Islet of Langerhans (tissue), 1 donor: ENCODE results near the gene FGF19.

ENCODE experiments used
- FAIRE-seq: peaks from one replicate; lab custom pipeline; 2011; peaks lifted over from hg19 to GRCh38; lab: Jason Lieb, UNC

FGF19 gene

DNA sequence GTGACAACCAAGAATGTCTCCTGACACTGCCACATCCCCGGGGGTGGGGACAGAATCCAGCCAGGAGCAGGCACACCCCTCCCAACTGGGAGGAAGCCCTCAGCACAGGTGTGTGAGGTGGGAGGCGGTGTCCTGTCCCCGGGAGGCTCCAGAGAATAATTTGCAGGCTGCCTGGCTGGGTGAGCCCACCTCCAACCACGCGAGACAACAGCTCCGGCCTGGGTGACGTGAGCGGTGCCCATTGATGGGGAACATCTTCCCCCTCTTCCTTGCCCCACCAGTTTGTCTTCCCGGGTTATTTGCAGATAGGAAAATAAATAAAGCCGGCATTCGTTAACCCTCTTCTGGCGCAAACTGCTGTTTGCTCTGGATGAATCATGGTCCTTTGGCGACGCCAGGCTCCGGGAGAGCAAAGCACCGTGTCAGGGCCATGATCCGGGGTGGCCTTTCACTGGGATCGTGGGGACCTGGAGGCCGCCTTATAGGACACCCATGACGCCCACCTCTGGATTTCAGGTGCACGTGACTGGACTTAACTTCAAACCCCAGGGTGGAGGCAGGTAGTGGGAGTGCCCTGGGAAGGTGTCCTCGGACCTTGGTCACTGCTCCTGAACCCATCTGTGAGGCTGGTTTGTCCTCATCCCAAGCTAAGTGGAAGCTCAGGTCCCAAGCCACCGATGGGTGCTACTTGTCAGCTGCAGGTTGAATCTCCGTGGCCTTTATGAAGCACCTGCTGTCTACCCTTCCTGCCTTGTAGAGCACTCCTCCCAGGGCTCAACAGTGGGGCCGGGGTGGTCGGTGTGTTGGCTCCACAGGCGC, 49.0 kb downstream of the FGF19 start:
- FAIRE-seq: peak; percentile 47

DNA sequence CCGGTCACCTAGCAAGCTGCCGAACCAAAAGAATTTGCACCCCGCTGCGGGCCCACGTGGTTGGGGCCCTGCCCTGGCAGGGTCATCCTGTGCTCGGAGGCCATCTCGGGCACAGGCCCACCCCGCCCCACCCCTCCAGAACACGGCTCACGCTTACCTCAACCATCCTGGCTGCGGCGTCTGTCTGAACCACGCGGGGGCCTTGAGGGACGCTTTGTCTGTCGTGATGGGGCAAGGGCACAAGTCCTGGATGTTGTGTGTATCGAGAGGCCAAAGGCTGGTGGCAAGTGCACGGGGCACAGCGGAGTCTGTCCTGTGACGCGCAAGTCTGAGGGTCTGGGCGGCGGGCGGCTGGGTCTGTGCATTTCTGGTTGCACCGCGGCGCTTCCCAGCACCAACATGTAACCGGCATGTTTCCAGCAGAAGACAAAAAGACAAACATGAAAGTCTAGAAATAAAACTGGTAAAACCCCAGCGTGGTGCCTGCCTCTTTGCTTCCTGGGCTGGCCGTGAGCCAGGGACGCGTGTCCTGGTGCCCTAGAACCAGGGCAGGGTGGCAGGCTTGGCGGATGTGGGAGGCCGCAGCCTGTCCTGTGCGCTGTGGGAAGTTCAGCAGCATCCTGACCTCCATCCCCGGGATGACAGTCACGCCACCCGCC, 49.7 kb downstream of the FGF19 start:
- no peak for FAIRE-seq

- FAIRE-seq: no peak
Observed at GRCh38 chr11:69653406-69653960, 50.3 kb downstream of the FGF19 start.

GRCh38 chr11:69652999-69653398, 50.8 kb downstream of the FGF19 start:
- no peak for FAIRE-seq

- FAIRE-seq: no peak
Observed at GRCh38 chr11:69651834-69652620, 51.8 kb downstream of the FGF19 start.

- FAIRE-seq: no peak
Observed at GRCh38 chr11:69650832-69651344, 52.9 kb downstream of the FGF19 start.

GRCh38 chr11:69650081-69650831, 53.6 kb downstream of the FGF19 start:
- no peak for FAIRE-seq

DNA sequence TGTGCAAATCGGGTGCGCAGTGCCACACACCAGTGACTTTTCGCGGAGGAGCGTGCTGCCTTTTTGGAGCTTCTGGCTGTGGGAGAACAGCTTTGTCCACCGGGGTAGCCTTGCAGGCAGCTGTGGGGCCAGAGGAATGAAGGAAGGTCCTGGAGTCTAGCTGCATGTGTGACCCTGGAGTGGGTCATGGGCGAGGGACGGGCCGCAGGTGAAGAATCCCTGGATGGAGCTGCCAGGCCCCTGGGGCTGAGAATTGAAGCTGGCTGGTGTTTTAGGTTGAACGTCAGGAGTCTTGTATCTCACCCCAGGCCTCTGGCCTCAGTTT, 54.3 kb downstream of the FGF19 start:
- no peak for FAIRE-seq

GRCh38 chr11:69648679-69649575, 54.9 kb downstream of the FGF19 start:
- no peak for FAIRE-seq
